A673 (cell line): ENCODE data around the gene RICTOR. TPM values are rescaled to one million over a fixed set of nuclear protein-coding genes. Genes with fewer than 3 reads are reported as not detected.
A peak's percentile ranks its signal among the peaks of the same experiment; 100 is the strongest.

ENCODE experiments used
- BruUV-seq: library from RNA; stranded (reverse); fragments of 400-500 nt; replicated peaks from 2 replicates; lab custom pipeline; 2021; lab: Mats Ljungman, UMichigan
- CTCF ChIA-PET: fragments of 300-600 bp; sonication (Branson Sonifier 250); formaldehyde crosslinking; loops from one replicate; lab custom pipeline; 2022; ENCODE audit warnings: antibody characterized with exemption; lab: Charles Lee
- POLR2A ChIA-PET: fragments of 300-600 bp; sonication (Branson Sonifier 250); formaldehyde crosslinking; loops from one replicate; lab custom pipeline; 2022; ENCODE audit warnings: antibody characterized with exemption; ENCODE audit not compliant: low non-redundant PET; lab: Charles Lee
- DNase-seq: peaks from one replicate; pipeline ENCODE4 v3.0.0-alpha.2; 2015; ENCODE audit warnings: low spot score
- H3K27ac ChIP-seq: fragments of 200-600 bp; sonication (generic); 2 replicates; pipeline ENCODE4 v1.5.1; 2016; ENCODE audit warnings: mixed run types, low read depth, mild to moderate bottlenecking, mixed read lengths, antibody characterized with exemption, low read length; ENCODE audit not compliant: poor library complexity, severe bottlenecking
- H3K27me3 ChIP-seq: fragments of 200-600 bp; sonication (generic); replicated peaks from 2 replicates; pipeline ENCODE4 v1.6.1; 2017; ENCODE audit warnings: mixed run types, low read depth, mild to moderate bottlenecking, mixed read lengths, antibody characterized with exemption, low read length; ENCODE audit not compliant: insufficient read depth, poor library complexity
- H3K36me3 ChIP-seq: fragments of 200-600 bp; sonication (generic); 2 replicates; pipeline ENCODE4 v1.6.1; 2016; ENCODE audit warnings: mixed run types, mild to moderate bottlenecking, mixed read lengths, antibody characterized with exemption, low read length; ENCODE audit not compliant: insufficient read depth, poor library complexity, severe bottlenecking
- H3K4me1 ChIP-seq: fragments of 200-600 bp; sonication (generic); 2 replicates; pipeline ENCODE4 v1.6.1; 2017; ENCODE audit warnings: mixed run types, mild to moderate bottlenecking, mixed read lengths, antibody characterized with exemption, low read length; ENCODE audit not compliant: insufficient read depth, poor library complexity, severe bottlenecking
- H3K4me3 ChIP-seq: fragments of 200-600 bp; sonication (generic); 2 replicates; pipeline ENCODE4 v1.5.1; 2016; ENCODE audit warnings: low read depth, mixed run types, mild to moderate bottlenecking, mixed read lengths, low read length; ENCODE audit not compliant: poor library complexity, severe bottlenecking
- H3K9me3 ChIP-seq: fragments of 200-600 bp; sonication (generic); 2 replicates; pipeline ENCODE4 v1.6.1; 2016; ENCODE audit warnings: mixed run types, low read depth, mild to moderate bottlenecking, mixed read lengths, antibody characterized with exemption, low read length; ENCODE audit not compliant: poor library complexity, severe bottlenecking
- EZH2 ChIP-seq: fragments of 200-600 bp; sonication (generic); IDR thresholded peaks from 2 replicates; pipeline ENCODE4 v1.6.1; 2017; ENCODE audit warnings: borderline replicate concordance, low read depth, mild to moderate bottlenecking, mixed read lengths, antibody characterized with exemption, low read length; ENCODE audit not compliant: poor library complexity, severe bottlenecking
- intact Hi-C: fragments of 100-400 bp; cut with micrococcal nuclease; formaldehyde crosslinking; loops from one replicate; pipeline ENCODE4 v1.10.0; 2022; ENCODE audit not compliant: unreplicated experiment
- total RNA-seq: library from RNA; stranded (reverse); gene quantifications from 2 replicates; pipeline ENCODE4 v1.2.3, GENCODE V29; 2021
- TF ChIP-seq, protein P1 (sequence below): fragments of 300-800, 200-600 bp; sonication (generic); conservative IDR thresholded peaks from 2 replicates; pipeline ENCODE4 v1.5.1; 2017; ENCODE audit warnings: low read depth, mild to moderate bottlenecking, antibody characterized with exemption, low read length, moderate library complexity, mixed read lengths

RICTOR gene
- total RNA-seq, 1 experiment from 2014 or later, result 23.3 TPM

DNA sequence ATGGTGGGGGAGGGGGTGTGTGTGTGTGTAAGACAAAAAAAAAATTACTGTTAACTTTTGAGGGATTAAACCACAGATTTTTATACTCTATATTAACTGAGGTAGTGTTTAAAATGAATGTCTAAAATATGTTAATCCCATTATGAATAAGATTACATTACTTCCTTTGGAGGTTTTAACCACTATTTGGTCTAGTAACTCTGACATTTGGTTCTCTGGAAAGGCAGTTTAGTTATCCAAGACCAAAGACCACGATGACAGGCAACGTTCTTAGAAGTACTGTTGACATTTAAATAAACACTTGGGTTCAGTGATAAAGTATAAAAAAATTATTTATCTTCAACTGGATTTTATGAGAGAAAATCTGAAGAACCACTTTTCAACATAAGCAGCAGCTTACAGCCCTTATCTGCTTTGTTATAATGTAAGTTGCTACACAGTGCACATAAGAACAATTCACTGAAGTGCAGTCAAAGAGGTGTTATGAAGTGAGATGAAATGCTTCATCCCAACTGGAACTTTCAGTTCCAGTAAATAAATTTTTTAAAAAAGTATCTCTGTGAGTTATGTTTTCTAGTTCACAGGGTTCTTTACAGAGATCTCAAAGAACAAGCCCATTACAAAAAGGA lies 133.9 kb downstream of the RICTOR start:
- Histone ChIP-seq H3K9me3 (no peaks in the 10 kb centered on the region), H3K27me3 (no peaks in the 10 kb centered on the region), H3K27ac (no peak overlapping the region), H3K4me3 (no peak overlapping the region), H3K36me3 (peaks cover 24% of the 10 kb centered on the region), H3K4me1 (peaks cover 32% of the 10 kb centered on the region)
- intact Hi-C loops, result no loop called here
- DNase-seq, result peak; percentile 41
- no TSS peak for BruUV-seq
- TF ChIP-seq, protein P1, sequence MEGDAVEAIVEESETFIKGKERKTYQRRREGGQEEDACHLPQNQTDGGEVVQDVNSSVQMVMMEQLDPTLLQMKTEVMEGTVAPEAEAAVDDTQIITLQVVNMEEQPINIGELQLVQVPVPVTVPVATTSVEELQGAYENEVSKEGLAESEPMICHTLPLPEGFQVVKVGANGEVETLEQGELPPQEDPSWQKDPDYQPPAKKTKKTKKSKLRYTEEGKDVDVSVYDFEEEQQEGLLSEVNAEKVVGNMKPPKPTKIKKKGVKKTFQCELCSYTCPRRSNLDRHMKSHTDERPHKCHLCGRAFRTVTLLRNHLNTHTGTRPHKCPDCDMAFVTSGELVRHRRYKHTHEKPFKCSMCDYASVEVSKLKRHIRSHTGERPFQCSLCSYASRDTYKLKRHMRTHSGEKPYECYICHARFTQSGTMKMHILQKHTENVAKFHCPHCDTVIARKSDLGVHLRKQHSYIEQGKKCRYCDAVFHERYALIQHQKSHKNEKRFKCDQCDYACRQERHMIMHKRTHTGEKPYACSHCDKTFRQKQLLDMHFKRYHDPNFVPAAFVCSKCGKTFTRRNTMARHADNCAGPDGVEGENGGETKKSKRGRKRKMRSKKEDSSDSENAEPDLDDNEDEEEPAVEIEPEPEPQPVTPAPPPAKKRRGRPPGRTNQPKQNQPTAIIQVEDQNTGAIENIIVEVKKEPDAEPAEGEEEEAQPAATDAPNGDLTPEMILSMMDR, result no peak
- POLR2A ChIA-PET, result no interaction called here
- CTCF ChIA-PET, result no interaction called here

DNA sequence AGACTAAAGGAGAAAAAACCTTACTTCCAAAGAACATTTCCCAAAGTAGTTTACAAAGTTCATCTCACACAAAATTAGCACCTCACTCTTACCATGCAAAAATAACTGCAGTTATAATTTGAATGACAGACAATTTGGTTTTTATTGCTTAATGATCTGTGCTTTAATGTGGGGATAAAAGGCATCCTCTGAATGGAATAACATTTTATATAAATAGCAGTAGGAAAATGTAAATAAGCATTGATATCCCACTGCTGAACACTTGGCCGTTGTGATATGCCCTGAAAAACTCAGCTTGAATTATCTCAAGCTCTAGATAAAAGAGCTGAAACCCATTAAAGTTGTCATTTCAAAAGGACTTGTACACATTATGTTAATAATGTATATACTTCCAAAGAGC lies 135.2 kb downstream of the RICTOR start:
- POLR2A ChIA-PET, result no interaction called here
- no peak overlapping the region for H3K27ac ChIP-seq
- no TSS peak for BruUV-seq
- CTCF ChIA-PET, result interaction anchor here (0.9 kb wide), 1 partner anchor 497 kb away, joined by 3 read pairs; no protein-coding TSS in a partner anchor
- H3K27me3 ChIP-seq, result no peaks in the 10 kb centered on the region
- no peak overlapping the region for H3K4me3 ChIP-seq
- H3K36me3 ChIP-seq, result peaks cover 12% of the 10 kb centered on the region
- no peaks in the 10 kb centered on the region for H3K9me3 ChIP-seq
- H3K4me1 ChIP-seq, result peaks cover 32% of the 10 kb centered on the region
- peak; percentile 6 for DNase-seq
- intact Hi-C loops, result no loop called here
- TF ChIP-seq EZH2, result no peak
- TF ChIP-seq, protein P1, result no peak

DNA sequence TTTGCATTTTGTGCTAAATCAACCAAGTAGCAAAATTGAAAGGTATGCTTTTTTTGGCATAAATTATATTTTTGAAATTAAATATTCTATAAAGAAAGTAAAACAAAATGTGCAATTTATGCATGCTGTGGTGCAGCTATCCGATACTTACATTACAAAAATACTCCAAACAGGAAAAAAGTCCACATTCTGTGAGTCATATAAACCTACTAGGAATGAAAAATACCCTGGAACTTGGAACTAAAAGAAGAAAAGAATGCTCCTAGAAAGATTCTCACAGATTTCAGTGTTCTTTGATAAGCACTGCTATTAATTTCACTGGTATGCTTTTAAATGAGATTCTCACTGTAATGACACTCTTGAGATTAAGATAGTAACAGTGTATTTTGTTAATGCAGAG lies 135.8 kb downstream of the RICTOR start:
- CTCF ChIA-PET, result no interaction called here
- no peaks in the 10 kb centered on the region for H3K27me3 ChIP-seq
- TF ChIP-seq, protein P1, result no peak
- no peak for TF ChIP-seq EZH2
- H3K4me3 ChIP-seq, result no peak overlapping the region
- BruUV-seq, result no TSS peak
- DNase-seq, result no peak
- POLR2A ChIA-PET, result no interaction called here
- H3K4me1 ChIP-seq, result peaks cover 32% of the 10 kb centered on the region
- no peaks in the 10 kb centered on the region for H3K9me3 ChIP-seq
- no peak overlapping the region for H3K27ac ChIP-seq
- peaks cover 10% of the 10 kb centered on the region for H3K36me3 ChIP-seq
- intact Hi-C loops, result no loop called here
